ENCODE measurements around the gene TBC1D17.

The TBC1D17 gene

DNA sequence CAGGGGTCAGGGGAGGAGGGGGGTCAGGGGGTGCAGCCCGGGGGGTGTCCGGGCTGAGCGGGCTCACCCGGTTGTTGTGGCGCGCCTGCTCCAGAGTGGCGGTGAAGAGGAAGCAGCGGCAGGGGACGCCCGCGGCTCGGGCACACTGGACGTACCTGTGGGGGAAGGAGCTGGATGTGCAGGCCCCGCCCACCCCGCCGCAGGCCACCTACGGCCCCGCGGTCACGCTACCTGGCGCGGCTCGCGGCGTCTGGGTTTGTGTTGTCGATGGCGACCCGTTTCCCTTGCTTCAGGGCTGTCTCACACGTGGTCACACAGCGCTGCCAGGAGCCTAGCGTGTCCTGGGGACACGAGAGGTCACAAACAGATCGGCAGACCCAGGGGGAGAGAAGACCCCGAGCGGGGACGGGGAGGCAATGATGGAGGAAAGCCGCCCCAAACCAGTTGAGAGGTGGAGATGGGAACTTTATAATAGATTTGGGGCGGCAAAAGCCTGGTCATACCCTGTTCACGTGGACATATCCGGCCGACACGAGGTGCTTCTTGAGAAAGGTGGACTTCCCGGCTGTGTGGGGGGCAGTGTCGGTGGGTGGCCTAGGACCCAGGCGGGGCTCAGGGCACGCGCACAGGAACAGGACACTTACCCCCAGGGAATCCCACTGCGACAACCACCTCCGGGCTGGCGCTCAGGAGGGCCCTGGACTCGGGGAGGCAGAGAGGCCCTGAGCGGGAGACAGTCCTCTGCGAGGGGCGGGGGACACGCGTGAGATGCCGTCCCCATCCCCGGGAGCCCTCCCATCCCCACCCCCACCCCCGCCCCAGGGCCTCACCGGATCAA, 15.7 kb upstream of the TBC1D17 start:
- DNase-seq (ENCODE audit: low read depth): no peak

- no peak for DNase-seq (ENCODE audit: low read depth)
These were observed 14.9 kb upstream of the TBC1D17 start for GRCh38 chr19:49862391-49863253.

GRCh38 chr19:49863254-49863934, 14.1 kb upstream of the TBC1D17 start:
- no peak for DNase-seq (ENCODE audit: low read depth)

DNA sequence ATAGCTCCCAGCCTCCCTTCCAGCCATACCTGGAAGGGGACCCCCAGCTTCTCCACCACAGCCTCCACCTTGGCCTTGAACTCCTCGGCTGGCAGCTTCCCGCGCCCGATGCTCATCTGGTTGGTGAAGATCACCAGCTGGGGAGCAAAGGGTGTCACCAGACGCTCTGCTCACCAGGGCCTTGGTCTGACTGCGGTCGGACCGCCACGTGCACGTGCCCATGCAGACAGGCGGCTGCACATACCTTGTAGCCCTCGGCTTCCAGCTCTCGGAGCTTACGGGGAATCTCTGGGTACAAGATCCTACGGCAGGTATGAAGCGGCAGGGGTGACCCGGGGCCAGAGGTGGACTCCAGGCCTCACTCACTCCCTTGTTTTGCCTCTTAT, 13.6 kb upstream of the TBC1D17 start:
- no peak for DNase-seq (ENCODE audit: low read depth)

DNA sequence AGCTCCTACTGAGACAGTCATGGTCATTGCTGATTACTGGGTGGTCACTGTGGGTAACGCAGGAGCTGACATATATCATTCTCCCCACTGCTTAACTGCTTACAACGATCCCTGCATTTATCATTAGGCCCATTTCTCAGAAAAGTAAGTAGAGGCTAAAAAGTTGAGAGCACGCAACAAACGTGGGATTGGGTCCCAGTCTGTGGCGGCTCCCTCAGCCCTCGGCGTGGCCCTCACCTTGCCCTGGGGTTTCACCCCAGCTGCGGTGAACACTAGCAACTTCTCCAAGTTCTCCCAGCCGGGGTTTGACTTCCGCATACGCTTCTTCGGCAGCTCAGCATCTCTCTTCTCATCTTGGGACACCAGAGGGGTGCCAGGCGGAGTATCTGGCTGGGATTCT, 12.6 kb upstream of the TBC1D17 start:
- no peak for DNase-seq (ENCODE audit: low read depth)

DNA sequence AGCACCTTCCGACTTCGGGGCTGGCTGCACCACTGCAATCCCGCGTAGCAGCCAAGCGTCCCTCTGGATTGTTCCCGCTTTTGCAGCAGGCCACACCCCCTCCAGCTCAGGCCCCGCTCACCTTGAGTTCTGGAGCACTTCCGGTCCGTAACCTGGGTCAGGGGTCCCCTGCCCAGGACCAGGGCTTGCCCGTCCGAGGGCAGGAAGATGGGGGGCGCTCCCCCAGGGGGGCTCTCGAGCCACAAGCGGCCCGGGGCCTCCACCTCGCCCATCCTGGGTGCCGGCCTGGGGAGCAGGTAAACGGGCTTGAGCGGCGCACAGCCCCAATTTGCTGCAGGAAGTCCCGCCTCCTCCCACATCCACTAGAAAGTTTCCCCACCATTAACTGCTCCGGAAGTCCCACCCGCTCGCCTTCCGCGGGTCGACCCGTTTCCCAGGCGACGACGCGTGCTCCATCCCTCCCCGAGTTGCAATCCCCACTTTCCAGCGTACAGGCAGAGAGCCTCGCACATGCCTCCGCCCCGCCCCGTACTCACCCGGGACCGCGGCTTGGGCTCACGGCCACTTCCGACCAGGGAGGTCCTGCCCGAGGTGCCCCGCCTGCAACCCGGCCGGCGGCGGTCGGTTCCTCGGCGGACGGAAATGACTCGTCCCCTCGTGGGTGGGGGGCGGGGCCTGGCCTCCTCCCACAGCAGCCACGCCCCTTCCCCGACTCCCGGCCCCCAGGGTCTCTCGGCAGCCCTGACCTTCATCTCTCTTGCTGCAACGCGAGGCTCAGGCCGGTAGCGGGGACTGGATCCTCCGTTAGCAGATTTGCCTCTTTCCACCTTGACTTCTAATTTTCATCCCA, 10.3 kb upstream of the TBC1D17 start, which contains the start of gene PNKP:
PNKP (minus strand) TSS at position 644 of the 850 bp plus-strand sequence; CDS start at position 272, 372 bp downstream.
- DNase-seq (ENCODE audit: low read depth): peak; percentile 87

- DNase-seq (ENCODE audit: low read depth): no peak
These were observed 8.5 kb upstream of the TBC1D17 start for GRCh38 chr19:49869009-49869483.

- peak; percentile 68 for DNase-seq (ENCODE audit: low read depth)
These were observed 7.8 kb upstream of the TBC1D17 start for GRCh38 chr19:49869484-49870308.

DNA sequence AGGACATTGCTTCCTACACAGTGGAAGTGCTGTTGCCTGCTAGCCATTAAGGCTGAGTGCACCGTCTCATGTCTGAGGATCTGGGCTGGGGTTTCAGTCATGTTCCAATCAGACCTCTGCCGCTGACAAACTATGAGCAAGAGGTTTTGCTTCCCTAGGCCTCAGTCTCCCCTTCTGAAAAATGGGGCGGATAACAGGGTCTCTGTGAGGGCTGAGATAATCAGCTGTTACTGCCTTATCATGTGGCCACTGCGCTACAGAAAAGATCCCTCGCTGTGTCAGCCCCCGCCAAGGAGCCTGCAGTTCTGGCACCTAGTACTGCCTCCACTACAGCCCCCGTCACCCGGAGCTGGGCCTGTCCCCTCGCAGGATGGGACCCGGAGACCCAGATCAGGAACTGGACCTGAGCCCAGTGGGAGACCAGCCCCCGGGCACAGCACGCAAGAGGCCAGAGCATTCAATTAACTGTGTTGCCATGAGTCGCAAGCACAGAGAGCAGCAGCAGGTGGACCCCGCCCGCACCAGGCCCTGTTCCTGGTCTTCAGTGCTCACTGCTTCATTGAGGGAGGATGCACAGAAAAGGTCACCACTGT, 7.1 kb upstream of the TBC1D17 start:
- DNase-seq (ENCODE audit: low read depth): no peak

- no peak for DNase-seq (ENCODE audit: low read depth)
These were observed 6.0 kb upstream of the TBC1D17 start for GRCh38 chr19:49871349-49871985.

- DNase-seq (ENCODE audit: low read depth): no peak
These were observed 5.0 kb upstream of the TBC1D17 start for GRCh38 chr19:49872245-49873128.

DNA sequence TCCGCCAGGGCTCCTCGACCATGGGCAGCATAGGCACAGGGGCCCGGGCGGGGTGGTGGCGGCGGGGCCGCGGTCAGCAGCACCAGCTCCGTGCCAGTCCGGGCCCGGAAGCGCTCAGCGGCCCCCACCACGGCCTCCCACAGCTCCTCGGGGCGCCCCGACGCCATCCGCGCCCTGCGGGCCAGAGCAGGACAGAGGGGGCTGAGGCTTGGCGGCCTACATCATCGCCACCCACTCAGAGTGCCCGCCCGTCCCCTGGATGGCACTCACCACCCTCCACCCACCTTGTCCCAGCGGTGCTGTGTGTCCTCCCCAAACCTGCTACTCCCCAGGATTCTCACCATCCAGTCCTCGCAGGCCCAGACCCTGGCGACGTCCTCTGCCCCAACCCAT, 4.4 kb upstream of the TBC1D17 start:
- no peak for DNase-seq (ENCODE audit: low read depth)

GRCh38 chr19:49873834-49874233, 3.7 kb upstream of the TBC1D17 start:
- DNase-seq (ENCODE audit: low read depth): no peak

GRCh38 chr19:49874503-49875157, 2.9 kb upstream of the TBC1D17 start:
- DNase-seq (ENCODE audit: low read depth): no peak

GRCh38 chr19:49875177-49875576, 2.3 kb upstream of the TBC1D17 start:
- DNase-seq (ENCODE audit: low read depth): no peak

GRCh38 chr19:49875857-49876421, 1.6 kb upstream of the TBC1D17 start:
- DNase-seq (ENCODE audit: low read depth): no peak

DNA sequence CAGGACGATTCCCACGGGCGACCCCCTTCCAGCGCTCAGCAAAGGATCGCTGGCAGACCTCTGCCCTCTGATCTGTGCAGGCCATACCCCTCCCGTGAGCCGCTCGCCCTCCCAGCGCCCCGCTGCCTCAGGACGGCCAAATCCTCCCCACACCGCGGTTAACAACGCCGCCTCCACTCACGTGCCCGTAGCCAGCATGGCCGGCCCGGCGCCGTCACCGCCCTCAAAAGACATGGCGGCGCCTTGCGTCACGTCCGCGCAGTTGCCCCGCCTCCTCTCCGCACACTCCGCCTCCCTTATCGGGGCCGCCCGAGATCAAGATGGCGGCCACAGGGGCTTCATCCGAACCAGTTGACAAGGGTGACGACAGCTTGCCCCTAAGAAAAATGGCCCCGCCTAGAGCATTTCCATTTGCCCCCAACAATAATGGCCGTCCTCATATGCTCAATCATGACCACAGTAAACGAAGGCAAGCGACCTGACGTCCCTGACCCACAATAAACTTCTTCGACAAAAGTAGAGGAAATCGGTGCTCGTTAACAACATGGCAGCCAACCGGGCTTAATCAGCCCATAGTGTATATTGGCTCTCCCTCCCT, 981 bp upstream of the TBC1D17 start:
- peak; percentile 83 for DNase-seq (ENCODE audit: low read depth)
